NCI-H146 (cell line): ENCODE measurements around the gene RAE1.

Source experiments
- DNase-seq: peaks from one replicate; lab custom pipeline; 2025; lab: John Stamatoyannopoulos, UW

RAE1 gene, protein sequence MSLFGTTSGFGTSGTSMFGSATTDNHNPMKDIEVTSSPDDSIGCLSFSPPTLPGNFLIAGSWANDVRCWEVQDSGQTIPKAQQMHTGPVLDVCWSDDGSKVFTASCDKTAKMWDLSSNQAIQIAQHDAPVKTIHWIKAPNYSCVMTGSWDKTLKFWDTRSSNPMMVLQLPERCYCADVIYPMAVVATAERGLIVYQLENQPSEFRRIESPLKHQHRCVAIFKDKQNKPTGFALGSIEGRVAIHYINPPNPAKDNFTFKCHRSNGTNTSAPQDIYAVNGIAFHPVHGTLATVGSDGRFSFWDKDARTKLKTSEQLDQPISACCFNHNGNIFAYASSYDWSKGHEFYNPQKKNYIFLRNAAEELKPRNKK

DNA sequence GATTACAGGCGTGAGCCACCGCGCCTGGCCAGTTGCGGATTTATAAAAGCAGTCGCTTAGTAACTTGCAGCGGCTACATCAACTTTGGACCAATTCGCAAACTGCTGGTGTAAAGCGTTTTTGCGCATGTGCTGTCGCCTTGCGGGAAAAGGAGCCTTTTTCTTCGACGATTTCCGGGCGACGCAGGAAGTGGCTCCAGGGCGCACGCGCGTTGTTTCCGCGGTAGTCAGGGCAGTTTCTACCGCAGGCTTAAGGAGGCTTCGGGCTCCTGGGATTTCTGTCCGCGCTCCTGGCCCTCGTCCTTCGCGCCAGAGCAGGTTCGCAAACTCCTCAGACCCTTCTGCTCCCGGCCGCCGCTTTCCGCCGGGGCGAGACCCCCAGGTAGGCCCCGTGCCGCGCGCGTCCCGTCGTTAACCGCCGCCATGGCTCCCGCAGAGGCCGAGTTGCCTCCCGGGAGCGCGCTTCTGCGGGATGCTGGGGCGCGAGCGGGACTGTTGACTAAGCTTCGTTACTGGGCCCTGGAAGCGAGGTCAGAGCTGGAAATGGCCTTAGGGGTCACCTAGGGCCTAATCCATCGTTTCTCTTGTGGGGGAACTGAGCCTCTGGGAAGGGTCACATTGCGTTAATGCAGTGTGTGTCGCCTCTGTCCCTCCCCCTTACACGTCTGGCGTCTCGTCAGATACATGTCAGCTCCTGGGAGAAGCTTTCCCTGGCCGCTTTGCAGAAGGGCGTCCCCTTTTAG lies at the start of gene RAE1:
Gene RAE1 (plus strand): TSS at position 214 of the 742 bp plus-strand sequence. CDS start 2,784 bp downstream, outside the sequence.
- DNase-seq, result peak; percentile 89

DNA sequence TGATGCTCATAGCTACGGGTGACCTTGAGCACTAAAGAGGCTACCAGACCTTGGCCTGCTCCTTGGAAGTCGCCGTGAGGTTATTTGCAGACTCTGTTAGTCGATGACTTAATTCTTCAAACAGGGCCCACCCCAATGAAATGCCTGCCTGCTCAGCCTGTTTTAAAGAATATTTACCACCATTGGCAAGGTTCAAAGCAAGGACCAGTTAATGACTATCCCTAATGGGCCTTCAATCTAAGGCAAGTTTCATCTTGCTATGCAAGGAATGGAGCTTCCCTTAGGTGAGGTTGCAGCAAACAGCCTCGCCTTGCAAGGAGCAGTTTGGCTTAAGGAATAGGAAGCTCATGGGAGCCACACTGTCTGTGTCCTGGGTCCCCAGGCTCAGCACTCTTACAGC lies 44.3 kb upstream of the RAE1 start:
- DNase-seq, result no peak

DNA sequence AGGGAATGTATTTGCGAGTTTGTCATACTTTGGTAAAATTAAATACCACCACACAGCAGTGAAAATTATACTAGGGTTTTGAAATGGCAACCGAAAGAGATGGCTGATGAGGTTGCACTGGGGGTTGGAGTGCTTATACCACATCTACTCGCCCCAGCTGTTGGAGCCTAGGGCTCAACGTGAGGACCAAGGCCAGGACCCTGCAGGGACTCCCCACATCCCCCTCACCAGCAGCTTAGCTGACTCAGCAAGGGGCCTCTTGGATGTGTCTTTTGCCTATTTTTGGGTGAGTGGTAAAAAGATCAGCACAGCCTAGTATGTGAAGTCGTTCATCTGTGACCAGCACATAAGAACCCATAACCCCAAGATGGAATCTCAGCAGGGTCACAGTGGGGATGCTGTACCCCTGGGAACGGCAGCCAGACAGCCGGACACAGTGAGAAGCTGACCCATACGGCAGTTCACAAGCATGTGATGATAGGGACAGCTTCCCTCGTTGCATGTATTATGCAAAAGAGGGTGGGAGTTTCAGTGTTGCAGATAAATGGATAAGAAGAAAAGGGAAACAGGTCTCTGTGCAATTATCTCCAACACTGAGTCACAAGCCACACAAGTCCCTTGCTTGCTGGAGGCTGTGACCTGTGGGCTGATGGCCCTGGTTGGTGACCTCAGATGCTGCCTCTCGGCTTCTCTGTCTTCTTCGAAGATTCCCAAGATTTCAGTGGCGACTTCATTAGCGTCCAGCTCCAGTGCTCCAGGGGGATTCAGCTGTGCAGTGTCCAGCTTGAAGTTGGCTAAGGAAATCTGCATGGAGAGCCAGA lies 42.4 kb upstream of the RAE1 start:
- DNase-seq, result no peak

DNA sequence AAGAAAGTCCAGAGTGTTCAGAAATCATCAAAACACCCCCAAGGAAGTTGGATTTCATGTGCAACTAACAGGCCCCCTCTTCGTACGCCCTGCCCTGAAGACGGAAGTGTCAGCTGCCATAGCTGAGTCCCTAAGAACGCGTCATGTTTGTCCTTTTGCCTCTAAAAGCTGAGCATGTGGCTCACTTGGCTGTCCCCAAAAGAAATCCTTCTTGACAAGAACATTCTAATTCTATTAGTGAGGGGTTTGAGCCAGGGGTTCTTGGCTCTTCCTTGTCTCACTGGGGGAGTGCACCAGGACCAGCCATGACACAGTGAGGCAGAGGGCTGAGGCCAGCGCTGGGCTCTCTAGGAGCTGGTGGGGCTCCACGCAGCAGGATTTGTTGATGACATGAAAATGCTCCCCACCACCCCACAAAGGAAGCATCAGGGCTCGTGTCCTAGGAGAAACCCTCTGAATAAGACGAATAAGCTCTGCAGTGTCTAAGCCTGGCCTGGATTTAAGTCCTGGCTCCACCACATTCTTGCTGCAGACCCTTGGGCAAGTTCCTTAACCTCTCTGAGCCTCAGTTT lies 41.4 kb upstream of the RAE1 start:
- no peak for DNase-seq

DNA sequence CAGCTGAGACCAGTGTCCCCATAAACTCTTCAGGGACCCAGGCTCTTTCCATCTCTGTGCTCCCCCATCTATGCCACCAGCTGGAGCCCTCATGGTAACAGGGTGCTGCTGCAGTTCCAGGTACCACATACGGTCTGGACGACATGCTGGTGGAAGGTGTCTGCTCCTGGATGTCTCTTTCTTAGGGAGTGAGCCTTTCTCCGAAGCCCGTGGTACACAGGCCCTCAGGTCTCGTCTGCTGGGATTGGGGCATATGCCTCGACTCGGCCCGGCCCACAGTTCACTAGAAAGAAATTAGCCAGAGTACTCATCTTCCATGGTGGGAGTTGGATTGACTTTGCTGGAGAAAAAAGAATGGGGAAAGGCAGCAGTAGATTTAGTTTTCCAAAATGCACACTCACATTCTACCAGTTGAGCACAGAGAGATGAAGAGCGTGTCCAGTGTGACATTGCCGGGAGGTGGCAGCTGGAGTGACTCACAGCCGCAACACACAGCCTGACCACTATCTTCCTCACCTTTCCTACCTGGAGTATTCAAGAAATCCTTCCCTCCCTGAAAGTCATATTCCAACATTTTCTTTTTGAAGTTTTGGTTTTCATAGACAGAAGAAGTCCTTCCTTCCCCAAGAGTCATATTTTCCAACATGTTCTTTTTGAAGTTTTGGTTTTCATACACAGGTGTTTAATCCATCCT lies 40.1 kb upstream of the RAE1 start:
- DNase-seq, result no peak

DNA sequence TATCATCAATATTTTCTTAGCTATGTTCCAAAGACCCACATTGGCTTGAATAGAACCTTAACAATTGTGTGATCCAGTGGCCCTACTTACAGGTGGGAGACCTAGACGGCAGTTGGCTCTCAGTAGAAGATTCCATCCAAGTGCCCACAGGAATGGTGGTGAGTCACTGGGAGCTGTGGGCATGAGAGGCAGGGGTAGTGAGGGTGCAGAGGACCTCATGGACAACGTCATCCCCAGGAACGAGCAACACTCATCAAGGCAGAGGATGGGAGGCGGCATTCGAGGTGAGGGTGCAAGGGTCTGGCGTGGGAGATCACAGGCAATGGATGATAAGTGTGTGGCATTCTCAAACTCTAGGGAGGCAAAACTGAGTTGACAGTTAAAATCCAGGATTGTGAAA lies 38.9 kb upstream of the RAE1 start:
- no peak for DNase-seq

DNA sequence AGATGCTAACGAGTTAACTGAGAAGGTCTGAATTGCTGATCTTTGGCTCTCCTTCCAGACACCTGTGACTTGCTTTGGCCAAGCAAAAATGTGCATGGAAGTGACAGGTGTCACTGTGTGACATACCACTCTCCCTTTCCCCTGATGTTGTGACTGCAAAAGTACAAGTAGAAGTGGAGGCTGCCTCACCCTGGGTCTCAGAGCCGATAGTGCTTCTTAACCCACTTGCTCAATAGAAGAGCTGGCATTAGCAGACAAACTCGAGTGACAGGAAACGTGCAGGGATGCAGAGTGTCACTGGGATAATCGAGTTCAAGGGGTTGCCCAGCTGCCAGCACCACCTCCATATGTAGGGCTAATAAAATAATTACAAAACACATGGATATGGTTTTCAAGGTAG lies 37.8 kb upstream of the RAE1 start:
- DNase-seq, result no peak

DNA sequence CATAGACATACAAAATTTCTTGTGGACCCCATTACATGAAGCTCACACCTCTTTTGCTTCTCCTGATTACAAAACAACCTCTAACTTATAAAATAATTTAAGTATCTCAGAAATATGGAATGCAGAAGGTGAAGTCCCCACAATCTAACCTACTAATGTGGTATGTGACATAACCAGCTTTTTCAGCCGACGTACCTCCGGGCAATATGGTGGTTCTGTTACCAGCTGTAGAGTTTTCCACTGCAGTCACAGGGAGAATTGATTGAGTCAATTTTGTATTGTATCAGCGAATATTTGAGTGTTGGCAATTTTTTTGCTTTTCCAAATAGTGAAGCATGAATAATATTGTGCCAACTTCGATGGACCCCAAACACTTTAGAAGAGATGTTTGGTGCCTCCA lies 37.1 kb upstream of the RAE1 start:
- DNase-seq, result no peak

DNA sequence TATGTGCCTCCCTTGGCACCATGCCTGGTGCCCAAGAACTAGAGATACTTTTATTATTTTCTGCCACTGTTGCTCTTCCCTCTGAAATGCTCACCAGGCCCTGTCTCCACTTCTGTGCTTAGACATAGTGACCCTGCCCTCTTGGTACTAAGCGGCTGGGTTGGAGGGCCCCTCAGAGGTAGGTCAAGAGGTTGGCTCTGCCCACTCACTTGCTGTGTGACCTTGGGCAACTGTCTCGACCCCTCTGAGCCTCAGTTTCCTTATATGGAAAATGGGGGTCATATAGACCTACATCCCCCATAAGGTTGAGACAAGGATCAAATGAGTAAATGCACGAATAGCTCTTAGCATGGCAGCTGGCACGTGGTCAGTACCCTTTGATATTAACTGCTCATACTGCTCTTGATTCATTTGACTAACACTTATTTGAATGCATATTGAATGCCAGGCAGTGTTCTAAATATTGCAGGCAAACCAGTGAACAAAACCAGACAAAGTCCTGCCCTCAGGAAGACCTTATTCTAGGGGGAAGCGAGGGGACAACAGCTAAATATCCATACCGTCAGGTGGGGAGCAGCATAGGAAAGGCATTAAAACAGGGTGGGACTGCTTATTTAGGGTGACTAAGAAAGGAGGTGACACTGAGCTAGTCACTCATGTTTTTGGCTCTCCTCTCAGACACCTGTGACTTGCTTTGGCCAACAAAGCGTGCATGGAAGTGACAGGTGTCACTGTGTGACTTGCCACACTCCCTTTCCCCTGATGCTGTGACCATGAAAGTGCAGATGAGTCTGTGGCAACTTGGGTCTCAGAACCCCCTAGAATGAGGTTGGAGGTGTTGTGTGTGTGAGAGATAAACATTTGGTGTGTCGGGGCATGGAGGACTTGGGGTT lies 35.7 kb upstream of the RAE1 start:
- DNase-seq, result no peak

DNA sequence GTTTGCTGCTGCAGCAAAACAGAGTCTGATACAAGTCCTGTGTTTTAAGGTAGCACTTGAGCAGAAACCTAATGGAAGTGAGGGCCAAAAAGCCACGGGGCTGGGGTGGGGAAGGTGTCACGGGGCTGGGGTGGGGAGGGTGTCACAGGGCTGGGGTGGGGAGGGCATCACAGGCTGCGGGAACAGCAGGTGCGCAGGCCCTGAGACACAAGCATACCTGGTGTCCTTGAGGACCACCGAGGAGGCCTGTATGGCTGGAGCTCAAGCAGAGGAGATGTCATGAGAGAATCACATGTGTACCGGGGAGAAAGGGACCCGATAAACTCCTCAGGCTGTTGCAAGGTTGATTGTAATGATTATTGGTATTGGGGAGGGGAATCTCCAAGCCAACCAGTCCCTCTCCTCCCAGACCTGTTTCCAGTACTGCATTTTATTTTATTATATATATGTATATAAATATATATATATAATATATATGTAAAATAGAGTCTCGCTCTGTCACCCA lies 35.0 kb upstream of the RAE1 start:
- no peak for DNase-seq

DNA sequence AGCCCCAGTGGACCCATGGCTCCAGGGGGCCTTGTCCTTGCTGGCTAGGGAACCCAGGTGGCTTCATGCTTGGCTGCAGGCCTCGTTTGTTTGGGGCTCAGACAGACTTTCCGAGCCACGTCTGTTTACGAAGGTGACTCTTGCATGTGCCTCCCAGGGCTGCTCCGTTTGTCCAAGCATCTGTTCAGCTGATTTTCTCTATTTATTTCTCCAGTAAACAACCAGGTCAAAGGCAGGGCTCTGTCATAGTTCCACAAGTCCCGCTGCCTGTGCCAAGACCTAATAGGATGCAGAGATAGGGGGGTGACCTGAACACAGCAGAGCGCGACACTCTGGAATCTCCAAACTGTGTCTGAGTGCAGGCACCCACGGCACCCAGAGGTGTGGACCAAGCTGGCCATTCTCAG lies 34.3 kb upstream of the RAE1 start:
- no peak for DNase-seq

DNA sequence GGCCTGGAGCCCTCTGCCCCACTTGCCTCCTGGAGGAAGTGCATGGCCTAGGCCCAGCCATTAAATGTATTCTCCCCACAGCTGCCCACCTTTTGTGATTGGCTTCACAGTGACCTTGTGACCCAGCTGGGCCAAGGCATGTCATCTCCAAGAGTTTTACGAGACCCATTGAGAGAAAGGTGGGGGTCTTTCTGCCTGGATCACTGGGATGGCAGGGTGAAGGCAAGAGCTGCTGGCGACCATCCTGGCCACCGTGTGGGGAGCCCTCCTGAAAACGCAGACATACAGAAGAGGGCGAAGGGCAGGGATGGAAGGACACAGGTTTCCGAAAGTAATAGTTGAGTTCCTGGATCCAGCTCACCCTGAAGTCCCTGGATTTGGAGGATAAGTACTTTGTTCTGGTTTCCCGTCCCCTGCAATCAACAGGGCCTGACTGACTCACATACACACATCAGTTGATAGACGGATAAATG lies 33.7 kb upstream of the RAE1 start:
- no peak for DNase-seq

DNA sequence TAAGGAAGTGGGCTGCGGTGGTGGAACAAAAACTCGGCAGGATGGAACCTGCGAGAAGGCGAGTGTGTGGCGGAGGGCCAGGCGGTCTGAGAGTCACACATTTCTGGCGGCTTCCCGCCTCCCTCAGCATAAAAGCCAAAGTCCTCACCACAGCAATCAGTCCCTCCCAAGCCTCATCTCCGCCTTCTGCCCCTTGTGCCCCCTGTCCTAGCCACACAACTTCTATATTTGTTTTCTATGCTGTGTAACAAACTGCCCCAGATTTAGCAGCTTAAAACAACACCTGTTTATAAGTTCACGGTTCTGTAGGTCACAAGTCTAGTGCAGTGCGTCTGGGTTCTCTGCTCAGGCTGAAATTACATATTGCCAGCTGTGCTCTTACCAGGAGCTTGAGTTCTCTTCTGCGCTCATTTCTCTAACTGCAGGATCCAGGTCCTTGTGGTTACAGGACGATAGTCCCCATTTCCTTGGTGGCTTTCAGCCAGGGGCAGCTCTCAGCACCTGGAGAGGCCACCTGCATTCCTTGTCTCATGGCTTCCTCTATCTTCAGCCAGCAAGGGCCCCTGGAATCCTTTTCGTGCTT lies 33.2 kb upstream of the RAE1 start:
- no peak for DNase-seq

DNA sequence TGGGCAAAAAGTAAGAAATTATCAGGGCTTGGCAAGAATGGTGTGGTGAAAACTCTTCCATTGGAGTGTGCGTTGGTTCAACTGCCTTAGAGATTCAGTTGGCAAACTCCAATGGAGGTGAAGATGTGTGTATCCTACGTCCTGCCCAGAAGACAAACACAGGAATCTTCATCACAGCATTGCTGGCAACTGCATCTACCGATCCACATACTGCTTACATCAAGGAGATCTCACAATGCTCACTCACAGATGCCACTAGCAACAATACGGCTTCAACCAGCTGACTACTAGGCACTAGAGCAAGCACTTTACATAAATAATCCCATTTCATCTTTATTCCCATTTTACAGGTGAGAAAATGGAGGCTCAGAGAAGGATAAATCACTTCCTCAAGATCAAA lies 31.5 kb upstream of the RAE1 start:
- no peak for DNase-seq

DNA sequence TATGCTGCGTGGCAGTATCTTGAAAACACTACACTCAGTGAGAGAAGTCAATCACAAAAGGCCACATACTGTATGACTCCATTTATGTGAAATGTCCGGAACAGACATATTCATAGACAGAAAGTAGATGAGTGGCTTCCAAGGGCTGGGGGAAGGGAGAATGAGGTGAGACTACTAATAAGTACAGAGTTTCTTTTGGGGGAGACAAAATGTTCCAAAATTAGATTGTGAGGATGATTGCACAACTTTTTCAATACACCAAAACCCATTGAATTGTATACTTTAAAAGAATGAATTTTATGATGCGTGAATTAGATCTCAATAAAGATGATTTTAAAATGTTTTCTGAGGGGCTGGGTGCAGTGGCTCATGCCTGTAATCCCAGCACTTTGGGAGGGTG lies 30.7 kb upstream of the RAE1 start:
- DNase-seq, result no peak

DNA sequence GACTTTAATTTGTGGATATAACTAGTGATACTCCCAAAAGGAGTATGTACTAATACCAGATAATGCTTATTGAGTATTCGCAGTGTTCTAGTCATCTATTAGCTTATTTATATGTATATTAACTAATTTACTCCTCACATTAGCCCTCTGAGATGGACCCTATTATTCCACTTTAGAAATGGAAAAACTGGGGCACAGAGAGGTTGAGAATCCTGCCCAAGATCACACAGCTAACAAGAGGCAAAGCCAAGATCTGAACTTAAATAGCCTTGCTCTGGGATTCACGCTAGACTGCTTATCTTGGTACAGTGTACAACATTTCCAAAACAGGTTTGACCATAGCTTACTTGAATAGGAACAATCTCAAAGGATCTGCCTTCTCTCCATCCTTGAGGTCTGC lies 29.9 kb upstream of the RAE1 start:
- no peak for DNase-seq

DNA sequence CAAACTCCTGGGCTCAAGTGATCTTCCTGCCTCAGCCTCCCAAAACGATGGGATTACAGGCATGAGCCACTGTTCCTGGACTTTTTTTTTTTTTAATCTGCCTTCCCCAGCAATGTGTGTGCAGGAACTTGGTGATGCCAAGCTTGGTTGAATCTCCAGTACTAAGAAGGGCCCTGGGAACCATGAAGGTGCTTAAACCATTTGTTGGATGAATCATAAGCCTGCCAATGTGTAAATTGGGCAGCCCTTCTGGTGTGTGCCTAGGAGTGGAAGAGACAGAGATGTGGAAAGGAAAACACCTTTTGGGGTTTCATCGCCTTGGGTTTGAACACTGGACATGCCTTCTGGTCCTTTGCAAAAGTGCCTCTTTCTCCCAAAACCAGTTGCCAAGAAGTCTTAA lies 28.6 kb upstream of the RAE1 start:
- DNase-seq, result no peak

DNA sequence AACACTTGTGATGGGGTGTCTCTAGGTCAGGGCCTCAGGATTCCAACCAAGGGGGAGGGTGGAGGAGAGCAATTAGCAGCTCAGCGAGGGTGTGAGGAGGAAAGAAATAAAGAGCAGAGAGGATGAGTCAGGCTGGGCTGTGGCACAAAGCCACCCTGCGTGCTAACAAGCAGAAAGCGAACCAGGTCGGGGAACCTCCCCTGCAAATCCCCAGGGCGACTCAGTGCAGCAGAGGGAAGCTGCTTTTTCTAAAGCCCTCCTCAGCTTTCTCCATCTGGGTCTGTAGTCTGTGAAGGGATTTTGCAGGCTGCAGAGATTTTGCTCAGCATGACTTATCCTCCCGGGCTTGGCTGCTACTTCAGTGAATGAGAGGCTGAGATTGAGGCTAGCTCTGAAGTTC lies 28.0 kb upstream of the RAE1 start:
- DNase-seq, result no peak

DNA sequence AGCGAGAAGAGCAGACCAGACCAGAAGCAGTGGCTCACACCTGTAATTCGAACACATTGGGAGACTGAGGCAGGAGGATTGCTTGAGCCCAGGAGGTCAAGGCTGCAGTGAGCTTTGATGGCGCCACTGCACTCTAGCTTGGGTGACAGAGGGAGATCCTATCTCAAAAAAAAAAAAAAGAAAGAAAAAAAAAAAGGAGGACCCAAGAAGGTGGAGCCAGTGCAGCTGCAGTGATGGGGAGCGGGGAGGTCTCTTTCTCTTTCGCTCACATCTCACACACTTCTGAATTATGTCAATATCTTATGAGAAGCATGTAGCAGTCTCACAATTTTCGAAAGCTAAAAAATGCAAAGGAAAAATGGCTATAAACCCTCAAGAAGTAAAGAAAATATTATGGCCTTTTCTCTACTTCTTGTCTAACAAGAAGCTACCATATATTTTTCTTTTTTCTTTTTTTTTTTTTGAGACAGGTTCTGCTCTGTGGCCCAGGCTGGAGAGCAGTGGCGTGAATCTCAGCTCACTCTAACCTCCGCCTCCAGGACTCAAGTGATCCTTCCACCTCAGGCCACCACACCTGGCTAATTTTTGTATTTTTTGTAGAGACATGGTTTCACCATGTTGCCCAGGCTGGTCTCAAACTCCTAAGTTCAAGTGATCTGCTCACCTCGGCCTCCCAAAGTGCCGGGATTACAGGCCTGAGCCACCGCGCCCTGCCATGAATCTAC lies 25.3 kb upstream of the RAE1 start:
- no peak for DNase-seq
